Activated CD8-positive, alpha-beta memory T cell treated with anti-CD3 and anti-CD28 coated beads, Interleukin-2, amount 10 ng/mL, durations not matched to agents 7 days and 5 days (primary cell): ENCODE data around the gene LSAMP. TPM values are rescaled to one million over a fixed set of nuclear protein-coding genes. Genes with fewer than 3 reads are reported as not detected.
"Not testable (repeated sequence)": the region's sequence is repeated elsewhere in the genome, so short reads cannot be mapped to it uniquely, and the experiment has no call there.

Source experiments
- ATAC-seq: fragments of 150-1000 bp; cut with Tn5 transposase; one replicate; pipeline ENCODE4 v1.10.0; 2021; ENCODE audit warnings: moderate library complexity
- CTCF ChIA-PET: fragments of 350-600 bp; sonication (Branson Sonifier 250); formaldehyde crosslinking; loops from one replicate; lab custom pipeline; 2021; ENCODE audit warnings: antibody characterized with exemption; lab: Charles Lee
- DNase-seq: peaks from one replicate; pipeline ENCODE4 v3.0.0-alpha.2; 2020
- H3K27ac Mint-ChIP-seq: one replicate; pipeline ENCODE4 v1.8.0; 2021; ENCODE audit warnings: mild to moderate bottlenecking, mixed read lengths
- H3K27me3 Mint-ChIP-seq: one replicate; pipeline ENCODE4 v1.8.0; 2021; ENCODE audit warnings: mixed read lengths
- H3K36me3 Mint-ChIP-seq: one replicate; pipeline ENCODE4 v1.8.0; 2021; ENCODE audit warnings: mild to moderate bottlenecking, mixed read lengths
- H3K4me1 Mint-ChIP-seq: one replicate; pipeline ENCODE4 v1.8.0; 2021; ENCODE audit warnings: mixed read lengths
- H3K4me3 Mint-ChIP-seq: one replicate; pipeline ENCODE4 v1.8.0; 2021; ENCODE audit warnings: mild to moderate bottlenecking, moderate library complexity, mixed read lengths
- H3K9me3 Mint-ChIP-seq: one replicate; pipeline ENCODE4 v1.8.0; 2022; ENCODE audit warnings: low read depth, mixed read lengths
- total RNA-seq, 2 experiments: library from RNA; stranded (reverse); gene quantifications; one replicate each; pipeline ENCODE4 v1.2.3, GENCODE V29; 2021

LSAMP gene
- total RNA-seq, 2 experiments from 2014 or later: not detected

DNA sequence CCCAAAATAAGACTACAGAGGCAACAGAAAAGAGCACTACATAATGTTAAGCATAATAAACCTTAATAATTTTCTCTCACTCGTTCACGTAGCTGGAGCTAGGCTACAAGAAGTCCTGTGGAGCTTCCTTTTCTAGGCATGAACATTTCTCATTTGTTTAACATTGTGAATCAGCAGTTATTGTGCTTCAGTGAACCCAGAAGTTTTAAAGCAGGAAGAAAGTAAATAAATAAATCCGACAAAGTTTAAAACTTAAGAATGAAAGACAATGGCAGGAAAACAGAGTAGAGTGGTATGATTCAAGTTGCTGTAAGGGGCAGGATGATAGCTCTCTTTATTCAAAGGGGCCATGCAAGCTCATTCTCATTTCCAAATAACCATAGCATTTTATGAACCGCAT lies 191.8 kb downstream of the LSAMP start:
- Mint-ChIP-seq H3K27me3 (no peaks in the 10 kb centered on the region), H3K36me3 (no peaks in the 10 kb centered on the region), H3K9me3 (no peaks in the 10 kb centered on the region), H3K27ac (no peak overlapping the region), H3K4me3 (no peak overlapping the region), H3K4me1 (no peaks in the 10 kb centered on the region)
- CTCF ChIA-PET: no interaction called here
- DNase-seq (no peak), ATAC-seq (no peak)

GRCh38 chr3:116247605-116248004 lies 197.7 kb downstream of the LSAMP start:
- no peaks in the 10 kb centered on the region for H3K27me3 Mint-ChIP-seq
- no peak overlapping the region for H3K27ac Mint-ChIP-seq
- peaks cover 2% of the 10 kb centered on the region for H3K9me3 Mint-ChIP-seq
- no peaks in the 10 kb centered on the region for H3K36me3 Mint-ChIP-seq
- no peak for ATAC-seq
- no peak overlapping the region for H3K4me3 Mint-ChIP-seq
- no peaks in the 10 kb centered on the region for H3K4me1 Mint-ChIP-seq
- no peak for DNase-seq
- CTCF ChIA-PET: no interaction called here

- Mint-ChIP-seq H3K27me3 (no peaks in the 10 kb centered on the region), H3K27ac (no peak overlapping the region), H3K9me3 (peaks cover 2% of the 10 kb centered on the region), H3K36me3 (no peaks in the 10 kb centered on the region), H3K4me1 (no peaks in the 10 kb centered on the region), H3K4me3 (no peak overlapping the region)
- CTCF ChIA-PET: no interaction called here
- ATAC-seq (no peak), DNase-seq (no peak)
Observed at GRCh38 chr3:116246406-116246980, 198.8 kb downstream of the LSAMP start.

GRCh38 chr3:116242825-116243224 lies 202.5 kb downstream of the LSAMP start:
- H3K36me3 Mint-ChIP-seq: no peaks in the 10 kb centered on the region
- H3K9me3 Mint-ChIP-seq: peaks cover 4% of the 10 kb centered on the region
- no peaks in the 10 kb centered on the region for H3K4me1 Mint-ChIP-seq
- DNase-seq (no peak), ATAC-seq (no peak)
- no peaks in the 10 kb centered on the region for H3K27me3 Mint-ChIP-seq
- no peak overlapping the region for H3K4me3 Mint-ChIP-seq
- CTCF ChIA-PET: no interaction called here
- H3K27ac Mint-ChIP-seq: no peak overlapping the region

DNA sequence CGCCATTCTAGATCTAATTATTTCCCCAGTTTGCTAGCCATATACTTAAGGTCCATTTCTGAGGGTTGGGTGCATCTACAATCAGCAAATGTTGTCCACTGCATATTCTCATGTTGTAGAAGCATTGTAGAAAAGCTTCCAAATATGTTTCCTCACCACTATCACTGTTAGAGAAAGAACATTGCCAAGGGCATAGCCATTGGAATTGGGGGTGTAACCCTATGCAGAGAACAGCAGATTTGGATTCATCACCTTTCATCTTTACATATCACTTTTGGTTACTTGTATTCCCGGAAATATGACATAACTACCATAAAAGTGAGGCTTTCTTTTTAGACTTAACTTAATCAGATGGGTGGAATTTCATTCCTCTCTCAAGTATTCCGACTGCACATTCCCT lies 203.6 kb downstream of the LSAMP start:
- Mint-ChIP-seq H3K27ac (no peak overlapping the region), H3K27me3 (no peaks in the 10 kb centered on the region), H3K4me3 (no peak overlapping the region), H3K36me3 (no peaks in the 10 kb centered on the region), H3K9me3 (peaks cover 4% of the 10 kb centered on the region), H3K4me1 (no peaks in the 10 kb centered on the region)
- DNase-seq (no peak), ATAC-seq (no peak)
- CTCF ChIA-PET: no interaction called here

GRCh38 chr3:116240261-116240660 lies 205.0 kb downstream of the LSAMP start:
- Mint-ChIP-seq H3K27ac (no peak overlapping the region), H3K36me3 (no peaks in the 10 kb centered on the region), H3K27me3 (no peaks in the 10 kb centered on the region), H3K4me3 (no peak overlapping the region), H3K4me1 (no peaks in the 10 kb centered on the region), H3K9me3 (peaks cover 4% of the 10 kb centered on the region)
- no peak for ATAC-seq
- CTCF ChIA-PET: no interaction called here
- DNase-seq: no peak

DNA sequence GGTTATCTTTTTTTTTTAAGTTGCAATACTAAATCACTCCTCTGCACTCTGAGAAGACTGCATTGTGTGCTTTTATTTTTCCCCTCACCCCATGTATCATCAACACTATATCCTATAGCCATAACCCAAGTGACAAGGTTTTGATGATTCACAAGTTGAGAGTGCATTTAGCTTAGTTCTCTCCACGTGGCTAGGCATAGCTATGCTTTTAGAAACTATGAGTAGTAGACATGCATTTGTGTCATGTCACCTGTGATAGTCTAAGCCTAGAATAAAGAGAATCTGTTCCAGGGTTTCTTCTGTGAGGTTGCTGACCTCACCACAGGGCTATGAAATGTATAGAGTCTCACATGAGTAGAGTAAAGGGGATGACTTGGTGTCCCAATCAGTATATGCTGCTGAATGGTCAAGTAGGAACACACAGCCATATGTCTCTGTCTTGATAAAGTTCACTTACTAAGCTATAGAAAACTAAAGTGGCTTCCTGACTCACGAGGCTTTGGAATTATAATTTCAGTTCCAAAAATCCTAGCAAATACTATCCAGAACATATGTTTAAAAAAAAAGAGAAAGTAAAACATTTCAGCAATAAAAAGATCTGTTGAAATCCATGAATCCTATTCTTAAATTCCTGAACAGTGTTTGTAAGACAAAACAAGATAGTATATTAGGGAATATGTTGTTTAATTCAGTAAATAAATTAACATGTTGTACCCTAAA lies 206.3 kb downstream of the LSAMP start:
- ATAC-seq (no peak), DNase-seq (no peak)
- H3K4me1 Mint-ChIP-seq: no peaks in the 10 kb centered on the region
- no peak overlapping the region for H3K4me3 Mint-ChIP-seq
- CTCF ChIA-PET: no interaction called here
- H3K27me3 Mint-ChIP-seq: no peaks in the 10 kb centered on the region
- no peak overlapping the region for H3K27ac Mint-ChIP-seq
- H3K9me3 Mint-ChIP-seq: peaks cover 2% of the 10 kb centered on the region
- H3K36me3 Mint-ChIP-seq: no peaks in the 10 kb centered on the region

GRCh38 chr3:116233711-116234357 lies 211.5 kb downstream of the LSAMP start:
- Mint-ChIP-seq H3K27ac (no peak overlapping the region), H3K27me3 (no peaks in the 10 kb centered on the region), H3K36me3 (no peaks in the 10 kb centered on the region), H3K4me3 (no peak overlapping the region), H3K9me3 (no peaks in the 10 kb centered on the region), H3K4me1 (no peaks in the 10 kb centered on the region)
- CTCF ChIA-PET: no interaction called here
- no peak for DNase-seq
- no peak for ATAC-seq

DNA sequence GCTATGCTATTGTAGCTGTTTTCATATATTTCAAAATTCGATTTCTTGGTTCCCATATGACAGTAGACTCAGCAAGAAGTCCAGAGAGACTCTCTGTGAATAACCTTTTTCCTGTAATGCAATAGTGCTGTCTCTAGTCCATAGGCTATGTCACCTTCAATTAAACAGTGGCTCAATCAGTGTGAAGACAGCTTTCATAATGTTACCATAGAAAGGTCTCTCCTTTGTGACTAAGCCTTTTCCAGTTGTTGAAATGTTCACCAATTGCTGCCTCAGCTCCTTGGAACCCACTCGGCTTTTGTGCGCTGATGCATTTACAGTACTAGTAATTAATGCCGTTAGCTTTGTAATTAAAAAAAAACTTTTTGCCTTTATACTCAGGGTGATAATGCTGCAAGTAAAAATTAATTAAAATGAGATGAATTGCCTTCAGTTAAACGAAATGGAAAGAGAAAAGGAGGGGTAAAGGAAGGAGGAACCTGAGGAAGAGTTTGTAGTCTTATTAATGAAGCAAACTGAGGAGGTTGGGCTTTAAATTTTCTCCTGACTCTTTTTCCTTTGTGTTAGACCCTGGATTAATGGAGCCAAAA lies 214.8 kb downstream of the LSAMP start:
- Mint-ChIP-seq H3K9me3 (no peaks in the 10 kb centered on the region), H3K4me1 (no peaks in the 10 kb centered on the region), H3K36me3 (no peaks in the 10 kb centered on the region), H3K27ac (no peak overlapping the region), H3K4me3 (no peak overlapping the region), H3K27me3 (no peaks in the 10 kb centered on the region)
- ATAC-seq: no peak
- CTCF ChIA-PET: no interaction called here
- no peak for DNase-seq

DNA sequence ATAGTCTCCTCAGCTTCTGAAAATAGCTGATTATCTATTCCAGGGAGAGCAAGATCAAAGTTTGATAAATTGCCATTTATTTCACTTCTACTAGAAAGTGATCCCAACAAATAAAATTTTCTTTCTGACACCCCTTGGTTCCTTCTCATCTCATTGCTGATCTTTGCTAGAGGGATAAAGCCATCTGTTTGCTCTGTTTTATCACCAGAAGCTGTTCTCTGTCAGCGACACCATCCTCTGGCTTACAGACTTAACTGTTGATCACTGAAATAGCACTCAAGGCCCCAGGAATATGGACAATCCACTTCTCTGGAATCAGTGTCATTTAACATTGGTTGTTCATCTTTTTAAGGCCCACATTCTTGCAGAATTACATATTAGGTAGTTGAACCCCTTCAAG lies 219.0 kb downstream of the LSAMP start:
- H3K36me3 Mint-ChIP-seq: no peaks in the 10 kb centered on the region
- H3K27ac Mint-ChIP-seq: no peak overlapping the region
- ATAC-seq (no peak), DNase-seq (no peak)
- no peaks in the 10 kb centered on the region for H3K9me3 Mint-ChIP-seq
- CTCF ChIA-PET: no interaction called here
- H3K27me3 Mint-ChIP-seq: no peaks in the 10 kb centered on the region
- no peaks in the 10 kb centered on the region for H3K4me1 Mint-ChIP-seq
- H3K4me3 Mint-ChIP-seq: no peak overlapping the region

DNA sequence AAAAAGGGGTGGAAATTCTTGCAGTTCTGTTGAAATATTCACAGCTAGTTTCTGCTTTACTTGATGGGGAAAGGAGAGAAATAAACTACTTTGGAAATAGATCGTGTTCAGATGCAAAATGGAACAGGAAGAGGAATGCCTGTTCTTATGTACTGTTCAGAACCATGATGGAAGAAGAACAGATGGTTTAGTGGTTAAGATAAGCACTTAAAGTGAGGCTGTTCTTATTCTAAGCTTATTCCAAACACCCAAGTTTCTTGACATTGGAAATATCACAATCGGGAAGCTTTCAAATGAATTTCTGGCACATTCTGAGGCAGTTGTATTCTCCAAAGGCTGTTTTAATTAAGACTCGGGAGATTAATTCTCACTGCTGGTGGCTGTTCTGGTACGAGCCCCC lies 228.5 kb downstream of the LSAMP start:
- no peak for ATAC-seq
- H3K4me1 Mint-ChIP-seq: no peaks in the 10 kb centered on the region
- no peaks in the 10 kb centered on the region for H3K36me3 Mint-ChIP-seq
- no peak overlapping the region for H3K27ac Mint-ChIP-seq
- H3K9me3 Mint-ChIP-seq: no peaks in the 10 kb centered on the region
- H3K4me3 Mint-ChIP-seq: no peak overlapping the region
- CTCF ChIA-PET: no interaction called here
- DNase-seq: no peak
- H3K27me3 Mint-ChIP-seq: no peaks in the 10 kb centered on the region

- ATAC-seq (no peak), DNase-seq (no peak)
- CTCF ChIA-PET: no interaction called here
- H3K9me3 Mint-ChIP-seq: peaks cover 8% of the 10 kb centered on the region
- no peak overlapping the region for H3K4me3 Mint-ChIP-seq
- H3K36me3 Mint-ChIP-seq: no peaks in the 10 kb centered on the region
- H3K4me1 Mint-ChIP-seq: no peaks in the 10 kb centered on the region
- H3K27ac Mint-ChIP-seq: no peak overlapping the region
- no peaks in the 10 kb centered on the region for H3K27me3 Mint-ChIP-seq
Observed at GRCh38 chr3:116211901-116212300, 233.4 kb downstream of the LSAMP start.

GRCh38 chr3:116208830-116209229 lies 236.5 kb downstream of the LSAMP start:
- DNase-seq, H3K4me1 Mint-ChIP-seq, H3K9me3 Mint-ChIP-seq, H3K27me3 Mint-ChIP-seq, H3K4me3 Mint-ChIP-seq, H3K36me3 Mint-ChIP-seq, H3K27ac Mint-ChIP-seq, ATAC-seq, CTCF ChIA-PET: not testable (repeated sequence)
